SJSA1 (cell line): ENCODE data around the gene DNPH1. TPM values are rescaled to one million over a fixed set of nuclear protein-coding genes. Genes with fewer than 3 reads are reported as not detected.

Experiments
- DNase-seq, 2 experiments: peaks; one replicate each; pipeline ENCODE4 v3.0.0-alpha.2; 2015 to 2020; ENCODE audit warnings: low spot score in 2 of 2, low read depth in 1 of 2
- H3K27ac ChIP-seq: fragments of 250-450 bp; sonication (Bioruptor Pico); 2 replicates; pipeline ENCODE4 v1.5.1; 2020; ENCODE audit warnings: mild to moderate bottlenecking, moderate library complexity
- H3K27me3 ChIP-seq: fragments of 250-450 bp; sonication (Bioruptor Pico); replicated peaks from 2 replicates; pipeline ENCODE4 v1.5.1; 2020; ENCODE audit warnings: mild to moderate bottlenecking, moderate library complexity
- H3K36me3 ChIP-seq: fragments of 250-450 bp; sonication (Bioruptor Pico); 2 replicates; pipeline ENCODE4 v1.5.1; 2020; ENCODE audit warnings: mild to moderate bottlenecking
- H3K4me1 ChIP-seq: fragments of 250-450 bp; sonication (Bioruptor Pico); replicated peaks from 2 replicates; pipeline ENCODE4 v1.6.1; 2021; ENCODE audit warnings: mild to moderate bottlenecking
- H3K4me3 ChIP-seq: fragments of 250-450 bp; sonication (Bioruptor Pico); 2 replicates; pipeline ENCODE4 v1.5.1; 2020; ENCODE audit warnings: mild to moderate bottlenecking
- H3K9me3 ChIP-seq: fragments of 250-450 bp; sonication (Bioruptor Pico); replicated peaks from 2 replicates; pipeline ENCODE4 v1.5.1; 2020; ENCODE audit warnings: mild to moderate bottlenecking
- total RNA-seq: library from RNA; depleted of rRNA; stranded (reverse); fragments of >200 nt; shearing (Covaris generic); gene quantifications from 2 replicates; pipeline ENCODE4 v1.2.3, GENCODE V29; 2014

Gene DNPH1
- total RNA-seq, 1 experiment from 2014 or later: 35.7 TPM

DNA sequence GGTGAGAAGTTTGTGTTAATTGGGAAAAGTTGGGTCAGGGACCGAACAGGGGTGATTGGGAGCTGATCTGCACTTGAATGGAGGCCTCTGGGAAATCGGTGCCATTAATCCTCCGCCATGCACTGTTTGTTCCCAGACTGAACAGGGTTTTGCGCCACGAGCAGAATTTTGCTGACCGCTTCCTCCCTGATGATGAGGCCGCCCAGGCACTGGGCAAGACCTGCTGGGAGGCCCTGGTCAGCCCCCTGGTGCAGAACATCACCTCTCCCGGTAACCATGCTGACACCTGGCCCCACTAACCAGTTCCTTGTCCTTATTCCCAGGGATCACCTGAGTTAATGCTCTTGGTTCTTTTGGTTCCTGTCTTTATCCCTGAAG is 25.6 kb downstream of the DNPH1 start:
- Histone ChIP-seq H3K4me1 (no peaks in the 10 kb centered on the region), H3K27me3 (no peaks in the 10 kb centered on the region), H3K9me3 (no peaks in the 10 kb centered on the region), H3K27ac (no peak overlapping the region), H3K4me3 (no peak overlapping the region), H3K36me3 (peaks cover 15% of the 10 kb centered on the region; the same call in 1 of the 2 replicates)
- DNase-seq: no peak

- no peaks in the 10 kb centered on the region for H3K27me3 ChIP-seq
- peaks cover 15% of the 10 kb centered on the region; the same call in 1 of the 2 replicates for H3K36me3 ChIP-seq
- H3K27ac ChIP-seq: no peak overlapping the region
- no peaks in the 10 kb centered on the region for H3K9me3 ChIP-seq
- no peak for DNase-seq
- no peak overlapping the region for H3K4me3 ChIP-seq
- no peaks in the 10 kb centered on the region for H3K4me1 ChIP-seq
Measured at GRCh38 chr6:43203029-43203717, 26.1 kb downstream of the DNPH1 start.

- no peak overlapping the region for H3K27ac ChIP-seq
- no peak for DNase-seq
Measured at GRCh38 chr6:43202451-43202850, 26.8 kb downstream of the DNPH1 start.

GRCh38 chr6:43200541-43200940 is 28.7 kb downstream of the DNPH1 start:
- no peak for DNase-seq
- Histone ChIP-seq H3K4me1 (no peaks in the 10 kb centered on the region), H3K4me3 (no peak overlapping the region)

More at GRCh38 chr6:43202451-43202850, 26.8 kb downstream of the DNPH1 start:
- H3K36me3 ChIP-seq: peaks cover 21% of the 10 kb centered on the region
- no peak overlapping the region for H3K4me3 ChIP-seq
- no peaks in the 10 kb centered on the region for H3K4me1 ChIP-seq
- H3K27me3 ChIP-seq: no peaks in the 10 kb centered on the region
- no peaks in the 10 kb centered on the region for H3K9me3 ChIP-seq

DNA sequence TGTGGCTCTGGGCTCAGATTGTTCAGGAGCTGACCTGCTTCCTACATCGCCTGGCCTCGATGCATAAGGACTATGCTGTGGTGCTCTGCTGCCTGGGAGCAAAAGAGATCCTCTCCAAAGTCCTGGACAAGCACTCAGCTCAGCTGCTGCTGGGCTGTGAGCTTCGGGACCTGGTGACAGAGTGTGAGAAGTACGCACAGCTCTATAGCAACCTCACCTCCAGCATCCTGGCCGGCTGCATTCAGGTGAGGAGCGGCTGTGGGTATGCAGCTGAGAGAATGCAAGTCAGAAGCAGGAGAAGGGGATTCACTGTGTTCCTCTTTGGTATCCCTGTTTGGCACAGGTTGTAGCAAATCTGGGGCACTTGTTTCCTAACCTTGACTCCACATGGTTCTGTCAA is 29.4 kb downstream of the DNPH1 start:
- Histone ChIP-seq H3K27me3 (no peaks in the 10 kb centered on the region), H3K36me3 (peaks cover 33% of the 10 kb centered on the region), H3K27ac (no peak overlapping the region), H3K4me1 (no peaks in the 10 kb centered on the region), H3K4me3 (no peak overlapping the region), H3K9me3 (no peaks in the 10 kb centered on the region)
- DNase-seq: no peak

More at GRCh38 chr6:43200541-43200940, 28.7 kb downstream of the DNPH1 start:
- Histone ChIP-seq H3K36me3 (peaks cover 33% of the 10 kb centered on the region), H3K27ac (no peak overlapping the region), H3K9me3 (no peaks in the 10 kb centered on the region), H3K27me3 (no peaks in the 10 kb centered on the region)

DNA sequence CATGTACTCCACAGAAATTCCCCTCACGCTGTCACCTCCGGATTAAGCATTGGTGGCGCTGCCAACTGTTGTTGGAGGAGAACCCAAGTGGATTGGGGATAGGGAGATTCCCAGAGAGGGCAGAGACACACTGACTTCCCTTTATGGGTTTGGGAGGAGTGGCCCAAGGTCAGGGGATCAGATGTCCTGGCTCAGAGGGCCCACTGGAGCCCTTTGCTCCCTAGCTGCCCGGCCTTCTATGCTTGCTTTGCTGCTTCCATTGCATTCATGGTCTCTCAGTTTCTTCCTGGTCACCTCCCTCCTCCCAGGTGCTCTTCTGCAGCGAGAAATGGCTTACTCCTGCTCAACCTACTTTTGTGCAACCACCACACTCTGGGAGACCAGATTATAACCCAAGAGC is 32.9 kb downstream of the DNPH1 start:
- H3K27me3 ChIP-seq: no peaks in the 10 kb centered on the region
- H3K4me1 ChIP-seq: no peaks in the 10 kb centered on the region
- no peak overlapping the region for H3K27ac ChIP-seq
- DNase-seq: no peak
- no peak overlapping the region for H3K4me3 ChIP-seq
- H3K9me3 ChIP-seq: no peaks in the 10 kb centered on the region
- peaks cover 45% of the 10 kb centered on the region for H3K36me3 ChIP-seq

GRCh38 chr6:43193929-43194328 is 35.4 kb downstream of the DNPH1 start:
- H3K9me3 ChIP-seq: no peaks in the 10 kb centered on the region
- no peak for DNase-seq
- no peaks in the 10 kb centered on the region for H3K27me3 ChIP-seq
- H3K36me3 ChIP-seq: peaks cover 32% of the 10 kb centered on the region
- H3K4me3 ChIP-seq: no peak overlapping the region
- H3K4me1 ChIP-seq: no peaks in the 10 kb centered on the region
- no peak overlapping the region for H3K27ac ChIP-seq

GRCh38 chr6:43192911-43193310 is 36.4 kb downstream of the DNPH1 start:
- no peak overlapping the region for H3K27ac ChIP-seq
- H3K9me3 ChIP-seq: no peaks in the 10 kb centered on the region
- no peak overlapping the region for H3K4me3 ChIP-seq
- no peaks in the 10 kb centered on the region for H3K4me1 ChIP-seq
- no peaks in the 10 kb centered on the region for H3K27me3 ChIP-seq
- peaks cover 38% of the 10 kb centered on the region for H3K36me3 ChIP-seq
- no peak for DNase-seq

GRCh38 chr6:43189776-43190304 is 39.4 kb downstream of the DNPH1 start:
- Histone ChIP-seq H3K27me3 (no peaks in the 10 kb centered on the region), H3K4me3 (no peak overlapping the region), H3K27ac (no peak overlapping the region), H3K36me3 (peaks cover 50% of the 10 kb centered on the region), H3K4me1 (no peaks in the 10 kb centered on the region), H3K9me3 (no peaks in the 10 kb centered on the region)
- DNase-seq: no peak

DNA sequence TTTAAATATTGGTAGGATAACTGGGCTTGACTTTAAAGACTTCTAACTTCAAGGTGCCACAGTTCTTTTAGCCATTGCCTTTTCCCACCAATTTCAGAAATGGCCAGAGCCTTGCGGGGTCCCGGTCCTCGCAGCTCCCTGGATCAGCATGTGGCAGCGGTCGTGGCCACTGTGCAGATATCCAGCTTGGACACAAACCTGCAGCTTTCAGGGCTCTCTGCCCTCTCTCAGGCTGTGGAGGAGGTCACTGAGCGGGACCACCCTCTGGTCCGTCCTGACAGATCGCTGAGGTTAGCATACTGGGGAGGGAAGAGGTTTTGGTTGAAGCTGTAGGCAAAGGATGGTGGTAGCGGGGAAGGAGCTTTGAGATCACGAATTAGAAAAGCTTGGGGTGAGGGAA is 40.9 kb downstream of the DNPH1 start:
- H3K4me1 ChIP-seq: peaks cover 2% of the 10 kb centered on the region; the same call in 1 of the 2 replicates
- no peaks in the 10 kb centered on the region for H3K9me3 ChIP-seq
- H3K4me3 ChIP-seq: no peak overlapping the region
- DNase-seq: no peak
- H3K27ac ChIP-seq: no peak overlapping the region
- H3K27me3 ChIP-seq: no peaks in the 10 kb centered on the region
- H3K36me3 ChIP-seq: peaks cover 63% of the 10 kb centered on the region

DNA sequence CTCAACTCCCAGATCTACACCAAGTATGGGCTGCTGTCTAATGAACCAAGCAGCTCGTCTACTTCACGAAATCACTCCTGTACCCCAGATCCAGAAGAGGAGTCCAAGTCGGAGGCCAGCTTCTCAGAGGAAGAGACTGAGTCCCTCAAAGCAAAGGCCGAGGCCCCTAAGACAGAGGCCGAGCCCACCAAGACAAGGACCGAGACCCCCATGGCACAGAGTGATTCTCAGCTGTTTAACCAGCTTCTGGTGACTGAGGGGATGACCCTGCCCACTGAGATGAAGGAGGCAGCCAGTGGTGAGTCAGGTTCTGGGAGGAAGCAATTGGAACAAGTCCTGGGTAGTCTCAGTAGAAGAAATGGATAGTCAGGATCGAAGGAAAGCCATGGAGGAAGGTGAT is 41.5 kb downstream of the DNPH1 start:
- Histone ChIP-seq H3K9me3 (no peaks in the 10 kb centered on the region), H3K27ac (no peak overlapping the region), H3K4me1 (peaks cover 8% of the 10 kb centered on the region), H3K4me3 (no peak overlapping the region), H3K27me3 (no peaks in the 10 kb centered on the region), H3K36me3 (peaks cover 63% of the 10 kb centered on the region)
- DNase-seq: no peak

DNA sequence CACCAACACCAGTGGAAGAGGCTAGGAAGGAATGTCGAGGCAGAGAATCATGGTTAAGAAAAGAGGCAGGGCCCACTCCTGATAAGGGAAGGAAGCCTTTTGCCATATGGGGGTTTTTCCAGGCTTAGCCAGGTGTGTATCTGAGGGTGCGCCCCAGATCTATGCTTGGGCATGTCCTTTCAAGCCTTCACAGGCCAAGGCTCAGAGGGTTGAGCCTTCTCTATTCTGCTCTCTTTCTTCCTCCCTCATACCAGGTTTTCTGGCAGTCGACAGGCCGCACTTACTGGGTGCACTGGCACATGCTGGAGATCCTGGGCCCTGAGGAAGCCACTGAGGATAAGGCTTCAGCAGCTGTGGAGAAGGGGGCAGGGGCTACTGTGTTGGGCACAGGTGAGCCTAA is 42.6 kb downstream of the DNPH1 start:
- H3K4me1 ChIP-seq: peaks cover 13% of the 10 kb centered on the region
- H3K27ac ChIP-seq: no peak overlapping the region
- no peak for DNase-seq
- peaks cover 61% of the 10 kb centered on the region for H3K36me3 ChIP-seq
- H3K27me3 ChIP-seq: no peaks in the 10 kb centered on the region
- H3K4me3 ChIP-seq: no peak overlapping the region
- no peaks in the 10 kb centered on the region for H3K9me3 ChIP-seq

GRCh38 chr6:43186019-43186418 is 43.3 kb downstream of the DNPH1 start:
- Histone ChIP-seq H3K27me3 (no peaks in the 10 kb centered on the region), H3K27ac (no peak overlapping the region), H3K9me3 (no peaks in the 10 kb centered on the region), H3K36me3 (peaks cover 68% of the 10 kb centered on the region), H3K4me1 (peaks cover 16% of the 10 kb centered on the region), H3K4me3 (no peak overlapping the region)
- DNase-seq: no peak

- H3K4me3 ChIP-seq: no peak overlapping the region
- H3K27me3 ChIP-seq: no peaks in the 10 kb centered on the region
- H3K9me3 ChIP-seq: no peaks in the 10 kb centered on the region
- H3K36me3 ChIP-seq: peaks cover 73% of the 10 kb centered on the region
- DNase-seq: no peak
- peaks cover 16% of the 10 kb centered on the region for H3K4me1 ChIP-seq
- H3K27ac ChIP-seq: no peak overlapping the region
Measured at GRCh38 chr6:43185391-43185985, 43.8 kb downstream of the DNPH1 start.
